ENCODE results near the gene MORC2.

DNA sequence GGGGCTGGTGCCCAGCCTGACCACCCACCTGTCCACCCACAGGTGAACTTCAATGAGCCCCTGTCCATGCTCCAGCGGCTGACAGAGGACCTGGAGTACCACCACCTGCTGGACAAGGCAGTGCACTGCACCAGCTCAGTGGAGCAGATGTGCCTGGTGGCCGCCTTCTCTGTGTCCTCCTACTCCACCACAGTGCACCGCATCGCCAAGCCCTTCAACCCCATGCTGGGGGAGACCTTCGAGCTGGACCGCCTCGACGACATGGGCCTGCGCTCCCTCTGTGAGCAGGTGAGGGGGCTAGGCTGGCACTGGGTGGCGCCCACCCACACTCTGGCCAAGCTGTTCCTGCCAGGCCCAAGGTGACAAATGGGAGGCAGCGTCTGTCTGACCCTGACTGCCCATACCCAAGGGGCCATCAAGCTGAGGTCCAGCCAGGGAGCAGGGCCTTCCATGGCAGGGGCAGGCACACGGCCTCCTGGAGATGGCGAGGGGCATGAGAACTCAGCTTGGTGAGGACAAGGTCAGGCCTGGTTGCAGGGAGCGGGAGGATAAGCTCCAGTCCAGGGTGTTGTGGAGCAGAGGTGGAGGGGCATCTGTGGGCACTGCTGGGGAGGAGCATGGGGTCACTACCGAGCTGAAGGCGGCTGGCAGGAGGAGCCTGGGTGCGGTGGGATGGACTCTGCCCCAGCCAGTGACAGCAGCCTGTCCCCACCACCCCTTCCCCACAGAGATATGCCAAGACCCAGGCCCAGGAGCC is 77.7 kb downstream of the MORC2 start:
- TF ChIP-seq, protein P1, sequence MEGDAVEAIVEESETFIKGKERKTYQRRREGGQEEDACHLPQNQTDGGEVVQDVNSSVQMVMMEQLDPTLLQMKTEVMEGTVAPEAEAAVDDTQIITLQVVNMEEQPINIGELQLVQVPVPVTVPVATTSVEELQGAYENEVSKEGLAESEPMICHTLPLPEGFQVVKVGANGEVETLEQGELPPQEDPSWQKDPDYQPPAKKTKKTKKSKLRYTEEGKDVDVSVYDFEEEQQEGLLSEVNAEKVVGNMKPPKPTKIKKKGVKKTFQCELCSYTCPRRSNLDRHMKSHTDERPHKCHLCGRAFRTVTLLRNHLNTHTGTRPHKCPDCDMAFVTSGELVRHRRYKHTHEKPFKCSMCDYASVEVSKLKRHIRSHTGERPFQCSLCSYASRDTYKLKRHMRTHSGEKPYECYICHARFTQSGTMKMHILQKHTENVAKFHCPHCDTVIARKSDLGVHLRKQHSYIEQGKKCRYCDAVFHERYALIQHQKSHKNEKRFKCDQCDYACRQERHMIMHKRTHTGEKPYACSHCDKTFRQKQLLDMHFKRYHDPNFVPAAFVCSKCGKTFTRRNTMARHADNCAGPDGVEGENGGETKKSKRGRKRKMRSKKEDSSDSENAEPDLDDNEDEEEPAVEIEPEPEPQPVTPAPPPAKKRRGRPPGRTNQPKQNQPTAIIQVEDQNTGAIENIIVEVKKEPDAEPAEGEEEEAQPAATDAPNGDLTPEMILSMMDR (IDR thresholded peaks at IDR 0.05; ENCODE audit: insufficient read depth, low read length): peak; percentile 81
- no peak for TF ChIP-seq SPI1 (IDR thresholded peaks at IDR 0.05; ENCODE audit: borderline replicate concordance, low read depth)
- TF ChIP-seq, protein P2, sequence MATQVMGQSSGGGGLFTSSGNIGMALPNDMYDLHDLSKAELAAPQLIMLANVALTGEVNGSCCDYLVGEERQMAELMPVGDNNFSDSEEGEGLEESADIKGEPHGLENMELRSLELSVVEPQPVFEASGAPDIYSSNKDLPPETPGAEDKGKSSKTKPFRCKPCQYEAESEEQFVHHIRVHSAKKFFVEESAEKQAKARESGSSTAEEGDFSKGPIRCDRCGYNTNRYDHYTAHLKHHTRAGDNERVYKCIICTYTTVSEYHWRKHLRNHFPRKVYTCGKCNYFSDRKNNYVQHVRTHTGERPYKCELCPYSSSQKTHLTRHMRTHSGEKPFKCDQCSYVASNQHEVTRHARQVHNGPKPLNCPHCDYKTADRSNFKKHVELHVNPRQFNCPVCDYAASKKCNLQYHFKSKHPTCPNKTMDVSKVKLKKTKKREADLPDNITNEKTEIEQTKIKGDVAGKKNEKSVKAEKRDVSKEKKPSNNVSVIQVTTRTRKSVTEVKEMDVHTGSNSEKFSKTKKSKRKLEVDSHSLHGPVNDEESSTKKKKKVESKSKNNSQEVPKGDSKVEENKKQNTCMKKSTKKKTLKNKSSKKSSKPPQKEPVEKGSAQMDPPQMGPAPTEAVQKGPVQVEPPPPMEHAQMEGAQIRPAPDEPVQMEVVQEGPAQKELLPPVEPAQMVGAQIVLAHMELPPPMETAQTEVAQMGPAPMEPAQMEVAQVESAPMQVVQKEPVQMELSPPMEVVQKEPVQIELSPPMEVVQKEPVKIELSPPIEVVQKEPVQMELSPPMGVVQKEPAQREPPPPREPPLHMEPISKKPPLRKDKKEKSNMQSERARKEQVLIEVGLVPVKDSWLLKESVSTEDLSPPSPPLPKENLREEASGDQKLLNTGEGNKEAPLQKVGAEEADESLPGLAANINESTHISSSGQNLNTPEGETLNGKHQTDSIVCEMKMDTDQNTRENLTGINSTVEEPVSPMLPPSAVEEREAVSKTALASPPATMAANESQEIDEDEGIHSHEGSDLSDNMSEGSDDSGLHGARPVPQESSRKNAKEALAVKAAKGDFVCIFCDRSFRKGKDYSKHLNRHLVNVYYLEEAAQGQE (IDR thresholded peaks at IDR 0.05; ENCODE audit: insufficient replicate concordance, low read depth): no peak
- no peak for TF ChIP-seq POLR2AphosphoS5 (IDR thresholded peaks at IDR 0.05; ENCODE audit: low read depth)
- no peak for TF ChIP-seq GABPA (IDR thresholded peaks at IDR 0.05; ENCODE audit: low read depth)
